AG09319 (cell line): Measurements from ENCODE around the gene LMAN2L.

Experiments
- DNase-seq: peaks from one replicate; pipeline ENCODE4 v3.0.0-alpha.2; 2010; ENCODE audit warnings: low read depth; ENCODE audit errors: extremely low read depth
- TF ChIP-seq, protein P1 (sequence below): IDR thresholded peaks from 2 replicates; pipeline ENCODE4 v1.5.1; 2011; ENCODE audit warnings: low read depth, mild to moderate bottlenecking, inconsistent platforms, low read length, moderate library complexity

The LMAN2L gene

DNA sequence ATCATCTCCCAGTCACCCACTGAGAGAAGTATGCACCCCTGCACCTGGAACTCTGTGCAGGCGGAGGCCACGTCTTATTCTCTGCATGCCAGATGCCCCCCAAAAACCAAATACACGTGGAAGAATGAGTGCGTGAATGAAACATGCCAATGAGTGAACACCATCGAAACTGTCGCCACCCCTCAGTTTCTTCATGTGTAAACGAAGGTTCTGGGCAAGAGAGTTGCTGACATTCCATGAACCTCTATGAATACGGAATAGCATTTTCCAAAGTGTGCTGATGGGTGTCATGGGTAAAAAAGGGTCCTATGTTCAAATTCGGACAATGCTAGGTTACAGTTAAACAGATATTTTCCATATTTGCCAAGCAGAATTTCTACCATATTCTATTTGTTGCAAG is 77.5 kb downstream of the LMAN2L start:
- TF ChIP-seq, protein P1, sequence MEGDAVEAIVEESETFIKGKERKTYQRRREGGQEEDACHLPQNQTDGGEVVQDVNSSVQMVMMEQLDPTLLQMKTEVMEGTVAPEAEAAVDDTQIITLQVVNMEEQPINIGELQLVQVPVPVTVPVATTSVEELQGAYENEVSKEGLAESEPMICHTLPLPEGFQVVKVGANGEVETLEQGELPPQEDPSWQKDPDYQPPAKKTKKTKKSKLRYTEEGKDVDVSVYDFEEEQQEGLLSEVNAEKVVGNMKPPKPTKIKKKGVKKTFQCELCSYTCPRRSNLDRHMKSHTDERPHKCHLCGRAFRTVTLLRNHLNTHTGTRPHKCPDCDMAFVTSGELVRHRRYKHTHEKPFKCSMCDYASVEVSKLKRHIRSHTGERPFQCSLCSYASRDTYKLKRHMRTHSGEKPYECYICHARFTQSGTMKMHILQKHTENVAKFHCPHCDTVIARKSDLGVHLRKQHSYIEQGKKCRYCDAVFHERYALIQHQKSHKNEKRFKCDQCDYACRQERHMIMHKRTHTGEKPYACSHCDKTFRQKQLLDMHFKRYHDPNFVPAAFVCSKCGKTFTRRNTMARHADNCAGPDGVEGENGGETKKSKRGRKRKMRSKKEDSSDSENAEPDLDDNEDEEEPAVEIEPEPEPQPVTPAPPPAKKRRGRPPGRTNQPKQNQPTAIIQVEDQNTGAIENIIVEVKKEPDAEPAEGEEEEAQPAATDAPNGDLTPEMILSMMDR: no peak
- DNase-seq: no peak

DNA sequence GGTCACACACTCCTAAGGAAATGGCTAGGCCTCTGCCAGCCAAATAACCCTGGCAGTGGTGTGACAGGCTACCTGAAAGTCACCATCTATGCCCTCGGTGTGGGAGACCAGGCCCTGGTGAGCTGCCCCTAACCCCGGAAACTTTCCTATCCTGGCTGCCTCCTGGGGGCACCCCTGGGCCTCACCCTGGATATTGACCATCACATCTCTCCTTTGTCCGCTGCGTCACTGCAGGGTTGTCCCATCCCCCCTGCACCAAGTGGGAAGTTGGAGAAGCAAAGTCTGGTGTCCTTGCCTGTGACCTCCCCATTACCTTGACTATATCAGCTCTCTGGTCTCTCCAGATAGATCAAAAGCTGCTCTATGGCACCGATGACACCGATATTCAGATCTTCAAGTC is 78.5 kb downstream of the LMAN2L start:
- TF ChIP-seq, protein P1: no peak
- DNase-seq: no peak

GRCh38 chr2:96656540-96656939 is 83.3 kb downstream of the LMAN2L start:
- no peak for DNase-seq
- TF ChIP-seq, protein P1: no peak
